HFF-Myc (cell line): Measurements from ENCODE around the gene TCEA3.

ENCODE experiments used
- DNase-seq: peaks from one replicate; pipeline ENCODE4 v3.0.0-alpha.2; 2011; ENCODE audit warnings: low read depth; ENCODE audit errors: extremely low read depth
- H3K4me3 ChIP-seq: replicated peaks from 2 replicates; pipeline ENCODE4 v1.5.1; 2011; ENCODE audit warnings: low read depth, mild to moderate bottlenecking, control low read depth, low read length
- CTCF ChIP-seq: IDR thresholded peaks from 2 replicates; pipeline ENCODE4 v1.5.1; 2012; ENCODE audit warnings: mild to moderate bottlenecking, low read depth, low read length, control low read depth; ENCODE audit errors: missing control alignments

TCEA3 gene

GRCh38 chr1:23402286-23403037, 22.1 kb downstream of the TCEA3 start:
- no peak for DNase-seq
- TF ChIP-seq CTCF: no peak
- H3K4me3 ChIP-seq: no peak overlapping the region

GRCh38 chr1:23401313-23401712, 23.2 kb downstream of the TCEA3 start:
- H3K4me3 ChIP-seq: no peak overlapping the region
- no peak for TF ChIP-seq CTCF
- no peak for DNase-seq

GRCh38 chr1:23400324-23401114, 24.0 kb downstream of the TCEA3 start:
- H3K4me3 ChIP-seq: no peak overlapping the region
- TF ChIP-seq CTCF: no peak
- no peak for DNase-seq

GRCh38 chr1:23399229-23399628, 25.3 kb downstream of the TCEA3 start:
- TF ChIP-seq CTCF: no peak

GRCh38 chr1:23397908-23398307, 26.6 kb downstream of the TCEA3 start:
- no peak overlapping the region for H3K4me3 ChIP-seq
- DNase-seq: no peak
- no peak for TF ChIP-seq CTCF

More at GRCh38 chr1:23399229-23399628, 25.3 kb downstream of the TCEA3 start:
- no peak overlapping the region for H3K4me3 ChIP-seq
- DNase-seq: no peak

GRCh38 chr1:23396380-23396779, 28.2 kb downstream of the TCEA3 start:
- H3K4me3 ChIP-seq: no peak overlapping the region
- DNase-seq: no peak
- TF ChIP-seq CTCF: no peak
